Measurements from ENCODE around the gene MAPK13. TPM values are rescaled to one million over a fixed set of nuclear protein-coding genes. Genes with fewer than 3 reads are reported as not detected.

MAPK13 gene
- total RNA-seq, 4 donors from 2014 or later: 0.26 to 10.9 (median 3.0) TPM

DNA sequence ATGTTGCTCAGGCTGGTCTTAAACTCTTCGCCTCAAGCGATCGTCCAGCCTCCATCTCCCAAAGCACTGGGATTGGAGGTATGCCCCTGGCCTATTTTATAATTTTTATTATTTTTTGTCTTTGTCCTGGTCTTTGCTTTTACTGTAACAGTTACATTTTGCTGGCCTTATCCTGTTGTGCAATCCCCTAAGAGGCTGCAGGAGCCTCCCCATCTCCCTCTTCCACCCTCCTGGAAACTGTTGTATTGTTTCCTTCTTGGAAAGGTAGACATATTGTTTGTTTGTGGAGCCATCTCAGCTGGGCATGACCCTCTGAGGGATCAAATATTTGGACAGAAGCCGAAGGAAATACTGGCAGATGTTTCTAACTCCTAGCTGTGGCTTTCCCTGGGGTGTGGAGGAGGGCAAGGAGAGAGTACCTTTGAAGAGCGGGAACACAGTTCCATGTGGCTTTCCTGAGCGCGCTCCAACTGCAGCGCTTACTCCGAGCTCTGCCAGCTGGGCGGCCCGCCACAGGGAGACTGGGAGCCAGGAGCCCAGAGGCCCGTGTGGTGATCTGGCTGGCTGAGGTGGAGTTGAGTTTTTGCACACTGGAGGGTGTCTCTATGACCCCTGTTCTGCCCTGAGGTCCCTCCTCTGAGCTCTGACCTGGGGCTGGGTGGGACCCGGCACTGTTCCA, 4.9 kb downstream of the MAPK13 start:
- intact Hi-C loops (cut with DNase I; ENCODE audit: low total_unique reads): no loop called here

GRCh38 chr6:36136034-36136433, 5.7 kb downstream of the MAPK13 start:
- no peak overlapping the region for H3K27ac ChIP-seq
- no peaks in the 10 kb centered on the region for H3K9me3 ChIP-seq
- H3K4me1 ChIP-seq: peaks cover 0 to 8% of the 10 kb centered on the region in 2 donors
- intact Hi-C loops (cut with DNase I; ENCODE audit: low total_unique reads): no loop called here
- DNase-seq: no peak
- no peaks in the 10 kb centered on the region for H3K27me3 ChIP-seq
- TF ChIP-seq, protein P1, sequence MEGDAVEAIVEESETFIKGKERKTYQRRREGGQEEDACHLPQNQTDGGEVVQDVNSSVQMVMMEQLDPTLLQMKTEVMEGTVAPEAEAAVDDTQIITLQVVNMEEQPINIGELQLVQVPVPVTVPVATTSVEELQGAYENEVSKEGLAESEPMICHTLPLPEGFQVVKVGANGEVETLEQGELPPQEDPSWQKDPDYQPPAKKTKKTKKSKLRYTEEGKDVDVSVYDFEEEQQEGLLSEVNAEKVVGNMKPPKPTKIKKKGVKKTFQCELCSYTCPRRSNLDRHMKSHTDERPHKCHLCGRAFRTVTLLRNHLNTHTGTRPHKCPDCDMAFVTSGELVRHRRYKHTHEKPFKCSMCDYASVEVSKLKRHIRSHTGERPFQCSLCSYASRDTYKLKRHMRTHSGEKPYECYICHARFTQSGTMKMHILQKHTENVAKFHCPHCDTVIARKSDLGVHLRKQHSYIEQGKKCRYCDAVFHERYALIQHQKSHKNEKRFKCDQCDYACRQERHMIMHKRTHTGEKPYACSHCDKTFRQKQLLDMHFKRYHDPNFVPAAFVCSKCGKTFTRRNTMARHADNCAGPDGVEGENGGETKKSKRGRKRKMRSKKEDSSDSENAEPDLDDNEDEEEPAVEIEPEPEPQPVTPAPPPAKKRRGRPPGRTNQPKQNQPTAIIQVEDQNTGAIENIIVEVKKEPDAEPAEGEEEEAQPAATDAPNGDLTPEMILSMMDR (IDR thresholded peaks at IDR 0.05): no peak
- TF ChIP-seq POLR2A (IDR thresholded peaks at IDR 0.05): no peak
- no peaks in the 10 kb centered on the region for H3K36me3 ChIP-seq
- H3K4me3 ChIP-seq: no peak overlapping the region

More for the DNA sequence above, 4.9 kb downstream of the MAPK13 start:
- no peaks in the 10 kb centered on the region for H3K9me3 ChIP-seq
- H3K36me3 ChIP-seq: no peaks in the 10 kb centered on the region
- H3K27ac ChIP-seq: no peak overlapping the region
- peaks cover 0 to 15% of the 10 kb centered on the region in 2 donors for H3K4me1 ChIP-seq
- no peak for TF ChIP-seq POLR2A (IDR thresholded peaks at IDR 0.05)
- TF ChIP-seq, protein P1 (IDR thresholded peaks at IDR 0.05): no peak
- H3K27me3 ChIP-seq: peaks cover 0 to 3% of the 10 kb centered on the region in 2 donors
- H3K4me3 ChIP-seq: no peak overlapping the region
- no peak for DNase-seq

GRCh38 chr6:36136551-36136950, 6.2 kb downstream of the MAPK13 start:
- peaks cover 0 to 5% of the 10 kb centered on the region in 2 donors for H3K4me1 ChIP-seq
- DNase-seq: no peak
- no peaks in the 10 kb centered on the region for H3K9me3 ChIP-seq
- intact Hi-C loops (cut with DNase I; ENCODE audit: low total_unique reads): no loop called here
- TF ChIP-seq, protein P1 (IDR thresholded peaks at IDR 0.05): no peak
- no peak for TF ChIP-seq POLR2A (IDR thresholded peaks at IDR 0.05)
- H3K27ac ChIP-seq: no peak overlapping the region
- no peaks in the 10 kb centered on the region for H3K27me3 ChIP-seq
- H3K4me3 ChIP-seq: no peak overlapping the region
- H3K36me3 ChIP-seq: no peaks in the 10 kb centered on the region

DNA sequence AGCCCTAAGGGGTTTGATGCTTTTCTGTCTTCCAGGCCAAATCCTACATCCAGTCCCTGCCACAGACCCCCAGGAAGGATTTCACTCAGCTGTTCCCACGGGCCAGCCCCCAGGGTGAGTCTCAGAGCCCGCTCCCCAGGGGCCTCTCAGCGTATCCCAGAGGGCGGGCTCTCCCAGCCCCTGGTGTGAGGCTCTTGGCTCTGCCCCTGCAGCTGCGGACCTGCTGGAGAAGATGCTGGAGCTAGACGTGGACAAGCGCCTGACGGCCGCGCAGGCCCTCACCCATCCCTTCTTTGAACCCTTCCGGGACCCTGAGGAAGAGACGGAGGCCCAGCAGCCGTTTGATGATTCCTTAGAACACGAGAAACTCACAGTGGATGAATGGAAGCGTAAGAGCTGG, 8.4 kb downstream of the MAPK13 start:
- TF ChIP-seq, protein P1 (IDR thresholded peaks at IDR 0.05): no peak
- TF ChIP-seq POLR2A (IDR thresholded peaks at IDR 0.05): no peak
- no peaks in the 10 kb centered on the region for H3K27me3 ChIP-seq
- H3K27ac ChIP-seq: no peak overlapping the region
- intact Hi-C loops (cut with DNase I; ENCODE audit: low total_unique reads): no loop called here
- no peaks in the 10 kb centered on the region for H3K4me1 ChIP-seq
- no peak for DNase-seq
- H3K36me3 ChIP-seq: no peaks in the 10 kb centered on the region
- H3K4me3 ChIP-seq: no peak overlapping the region
- H3K9me3 ChIP-seq: no peaks in the 10 kb centered on the region

DNA sequence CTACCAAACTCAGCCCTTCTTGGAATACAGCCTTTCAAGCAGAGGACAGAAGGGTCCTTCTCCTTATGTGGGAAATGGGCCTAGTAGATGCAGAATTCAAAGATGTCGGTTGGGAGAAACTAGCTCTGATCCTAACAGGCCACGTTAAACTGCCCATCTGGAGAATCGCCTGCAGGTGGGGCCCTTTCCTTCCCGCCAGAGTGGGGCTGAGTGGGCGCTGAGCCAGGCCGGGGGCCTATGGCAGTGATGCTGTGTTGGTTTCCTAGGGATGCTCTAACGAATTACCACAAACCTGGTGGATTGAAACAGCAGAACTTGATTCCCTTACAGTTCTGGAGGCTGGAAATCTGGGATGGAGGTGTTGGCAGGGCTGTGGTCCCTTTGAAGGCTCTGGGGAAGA, 9.1 kb downstream of the MAPK13 start:
- Histone ChIP-seq H3K4me1 (no peaks in the 10 kb centered on the region), H3K36me3 (no peaks in the 10 kb centered on the region), H3K27me3 (no peaks in the 10 kb centered on the region), H3K27ac (no peak overlapping the region), H3K9me3 (no peaks in the 10 kb centered on the region), H3K4me3 (no peak overlapping the region)
- no peak for TF ChIP-seq POLR2A (IDR thresholded peaks at IDR 0.05)
- TF ChIP-seq, protein P1 (IDR thresholded peaks at IDR 0.05): no peak
- intact Hi-C loops (cut with DNase I; ENCODE audit: low total_unique reads): no loop called here
- no peak for DNase-seq

Measured in uterus (tissue), 4 donors.